Keratinocyte (primary cell): ENCODE results near the gene APEH. TPM values are rescaled to one million over a fixed set of nuclear protein-coding genes. Genes with fewer than 3 reads are reported as not detected.

ENCODE experiments used
- DNase-seq: peaks from one replicate; pipeline ENCODE4 v3.0.0-alpha.2; 2011; ENCODE audit warnings: low read depth, missing footprints, low spot score
- FAIRE-seq: peaks from 2 replicates; lab custom pipeline; 2011; peaks lifted over from hg19 to GRCh38; lab: Jason Lieb, UNC
- H2AFZ ChIP-seq: 2 replicates; pipeline ENCODE4 v1.6.0; 2012; ENCODE audit warnings: low read length, control low read depth, inconsistent platforms; ENCODE audit not compliant: control insufficient read depth
- H3K27ac ChIP-seq: 2 replicates; pipeline ENCODE4 v1.5.1; 2011; ENCODE audit warnings: low read length; ENCODE audit not compliant: control insufficient read depth, insufficient read depth
- H3K27me3 ChIP-seq: 3 replicates; pipeline ENCODE4 v1.6.0; 2011; ENCODE audit warnings: low read length; ENCODE audit not compliant: control insufficient read depth, insufficient read depth; ENCODE audit errors: extremely low read depth
- H3K36me3 ChIP-seq, 2 experiments: 2 replicates in 1 of 2; 3 replicates in 1 of 2; pipeline ENCODE4 v1.5.1; 2011; ENCODE audit warnings: low read length in 2 of 2, mild to moderate bottlenecking in 1 of 2; ENCODE audit not compliant: control insufficient read depth in 2 of 2, insufficient read depth in 2 of 2; ENCODE audit errors: extremely low read depth in 1 of 2
- H3K4me1 ChIP-seq: 3 replicates; pipeline ENCODE4 v1.5.1; 2011; ENCODE audit warnings: low read length; ENCODE audit not compliant: control insufficient read depth, insufficient read depth; ENCODE audit errors: extremely low read depth
- H3K4me2 ChIP-seq: 3 replicates; pipeline ENCODE4 v1.6.0; 2011; ENCODE audit warnings: low read depth, low read length; ENCODE audit not compliant: control insufficient read depth, insufficient read depth; ENCODE audit errors: extremely low read depth
- H3K4me3 ChIP-seq, 3 experiments: fragments of 200-600 bp in 1 of 3; sonication (generic) in 1 of 3; 2 replicates in 2 of 3; 3 replicates in 1 of 3; pipeline ENCODE4 v1.5.1; 2011 to 2016; ENCODE audit warnings: low read length in 3 of 3, mild to moderate bottlenecking in 3 of 3, control low read depth in 2 of 3, inconsistent platforms in 1 of 3, low read depth in 1 of 3, mixed read lengths in 1 of 3, mixed run types in 1 of 3, moderate library complexity in 1 of 3; ENCODE audit not compliant: control insufficient read depth in 2 of 3, insufficient read depth in 2 of 3; ENCODE audit errors: extremely low read depth in 1 of 3
- H3K79me2 ChIP-seq: 2 replicates; pipeline ENCODE4 v1.6.0; 2012; ENCODE audit warnings: low read length; ENCODE audit not compliant: control insufficient read depth, insufficient read depth
- H3K9ac ChIP-seq: 3 replicates; pipeline ENCODE4 v1.6.0; 2011; ENCODE audit warnings: low read length; ENCODE audit not compliant: control insufficient read depth, insufficient read depth; ENCODE audit errors: extremely low read depth
- H3K9me1 ChIP-seq: 3 replicates; pipeline ENCODE4 v1.6.0; 2011; ENCODE audit warnings: low read length; ENCODE audit not compliant: control insufficient read depth, insufficient read depth; ENCODE audit errors: extremely low read depth
- H3K9me3 ChIP-seq: 2 replicates; pipeline ENCODE4 v1.5.1; 2012; ENCODE audit warnings: low read depth, low read length; ENCODE audit not compliant: control insufficient read depth
- H4K20me1 ChIP-seq: 3 replicates; pipeline ENCODE4 v1.6.0; 2011; ENCODE audit warnings: low read length; ENCODE audit not compliant: control insufficient read depth, insufficient read depth; ENCODE audit errors: extremely low read depth
- CTCF ChIP-seq, 3 experiments: IDR thresholded peaks in 1 of 3; conservative IDR thresholded peaks in 1 of 3; optimal IDR thresholded peaks in 1 of 3; 2 replicates in 2 of 3; 3 replicates in 1 of 3; pipeline versions ENCODE3 to v1.5.1; 2011; ENCODE audit warnings: low read length in 3 of 3, mild to moderate bottlenecking in 3 of 3, moderate library complexity in 2 of 3, control low read depth in 1 of 3, inconsistent platforms in 1 of 3; ENCODE audit not compliant: insufficient read depth in 2 of 3; ENCODE audit errors: extremely low read depth in 1 of 3
- EZH2 ChIP-seq: IDR thresholded peaks from one replicate; pipeline ENCODE4 v1.6.1; 2012; ENCODE audit warnings: inconsistent platforms, mild to moderate bottlenecking, low read length, moderate library complexity
- dilution Hi-C: fragments of 300-500 bp; cut with MboI; formaldehyde crosslinking; loops from one replicate; pipeline ENCODE4 v1.7.0; 2020; ENCODE audit warnings: low sequenced_read_pairs; ENCODE audit not compliant: extremely low pct_ligation_motif_present
- polyA plus RNA-seq, 5 experiments: library from polyadenylated mRNA; depleted of rRNA in 3 of 5; stranded (reverse) in 3 of 5; stranded (forward) in 1 of 5; unstranded in 1 of 5; fragments of >200 nt; gene quantifications; 1 replicate in 1 of 5; 2 replicates in 3 of 5; 3 replicates in 1 of 5; pipeline versions ENCODE4 v1.2.1 to v1.2.3, GENCODE V29; 2011 to 2012; ENCODE audit warnings: missing spikeins in 2 of 5, low read depth in 1 of 5, low replicate concordance in 1 of 5

APEH gene
- polyA plus RNA-seq, 1 donor (not counting 4 experiments of a cell fraction or from before 2014, with no cell fraction given) = 106 TPM

GRCh38 chr3:49657208-49657915 is 16.8 kb upstream of the APEH start:
- no peak overlapping the region for H3K9ac ChIP-seq
- no peaks in the 10 kb centered on the region for H3K9me3 ChIP-seq
- H3K4me1 ChIP-seq = no peaks in the 10 kb centered on the region
- DNase-seq = no peak
- no peak for TF ChIP-seq CTCF (optimal IDR thresholded peaks at IDR 0.05 in 1 of 3, IDR thresholded peaks at IDR 0.05 in 1 of 3, conservative IDR thresholded peaks at IDR 0.05 in 1 of 3; ENCODE audit: extremely low read depth in 1 of 3, insufficient read depth in 2 of 3, low read length in 3 of 3)
- no peak for TF ChIP-seq EZH2
- H2AFZ ChIP-seq = no peak overlapping the region
- H3K4me3 ChIP-seq = no peak overlapping the region
- H3K9me1 ChIP-seq = no peaks in the 10 kb centered on the region
- H3K4me2 ChIP-seq = no peak overlapping the region
- H3K27me3 ChIP-seq = peaks cover 25% of the 10 kb centered on the region
- H3K36me3 ChIP-seq = no peaks in the 10 kb centered on the region
- no peak overlapping the region for H3K27ac ChIP-seq
- H3K79me2 ChIP-seq = no peaks in the 10 kb centered on the region
- no peak for FAIRE-seq
- H4K20me1 ChIP-seq = no peaks in the 10 kb centered on the region
- dilution Hi-C loops = loop anchor here (25.0 kb wide), 1 partner anchor 95 kb away; the partner anchor contains the start of gene BSN

GRCh38 chr3:49658711-49659110 is 15.4 kb upstream of the APEH start:
- no peak for FAIRE-seq
- H3K9me3 ChIP-seq = no peaks in the 10 kb centered on the region
- no peaks in the 10 kb centered on the region for H3K36me3 ChIP-seq
- H3K4me1 ChIP-seq = no peaks in the 10 kb centered on the region
- H3K27ac ChIP-seq = no peak overlapping the region
- no peak for DNase-seq
- H3K9me1 ChIP-seq = no peaks in the 10 kb centered on the region
- no peak overlapping the region for H3K4me3 ChIP-seq
- no peak overlapping the region for H3K9ac ChIP-seq
- H2AFZ ChIP-seq = no peak overlapping the region
- H3K4me2 ChIP-seq = no peak overlapping the region
- no peaks in the 10 kb centered on the region for H3K79me2 ChIP-seq
- H3K27me3 ChIP-seq = peaks cover 25% of the 10 kb centered on the region
- dilution Hi-C loops = loop anchor here (25.0 kb wide), 1 partner anchor 96 kb away; the partner anchor contains the start of gene BSN
- no peaks in the 10 kb centered on the region for H4K20me1 ChIP-seq
- TF ChIP-seq EZH2 = no peak
- TF ChIP-seq CTCF (optimal IDR thresholded peaks at IDR 0.05 in 1 of 3, IDR thresholded peaks at IDR 0.05 in 1 of 3, conservative IDR thresholded peaks at IDR 0.05 in 1 of 3; ENCODE audit: extremely low read depth in 1 of 3, insufficient read depth in 2 of 3, low read length in 3 of 3) = no peak
